ENCODE measurements around the gene PPP2R2C.

DNA sequence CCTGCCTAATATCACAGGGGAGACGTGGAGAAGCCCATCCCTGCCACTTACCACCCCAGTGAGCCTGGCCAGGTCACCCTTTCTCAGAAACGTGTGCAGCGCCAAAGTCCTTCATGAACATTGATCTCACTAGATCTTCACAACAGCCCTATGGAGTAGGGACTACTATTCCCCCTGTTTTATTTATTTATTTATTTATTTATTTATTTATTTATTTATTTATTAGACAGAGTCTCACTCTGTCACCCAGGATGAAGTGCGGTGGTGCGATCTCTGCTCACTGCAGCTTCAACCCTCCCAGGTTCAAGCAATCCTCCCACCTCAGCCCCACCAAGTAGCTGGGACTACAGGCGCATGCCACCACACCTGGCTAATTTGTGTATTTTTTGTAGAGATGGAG lies 61.8 kb downstream of the PPP2R2C start:
- TF ChIP-seq, protein P1, sequence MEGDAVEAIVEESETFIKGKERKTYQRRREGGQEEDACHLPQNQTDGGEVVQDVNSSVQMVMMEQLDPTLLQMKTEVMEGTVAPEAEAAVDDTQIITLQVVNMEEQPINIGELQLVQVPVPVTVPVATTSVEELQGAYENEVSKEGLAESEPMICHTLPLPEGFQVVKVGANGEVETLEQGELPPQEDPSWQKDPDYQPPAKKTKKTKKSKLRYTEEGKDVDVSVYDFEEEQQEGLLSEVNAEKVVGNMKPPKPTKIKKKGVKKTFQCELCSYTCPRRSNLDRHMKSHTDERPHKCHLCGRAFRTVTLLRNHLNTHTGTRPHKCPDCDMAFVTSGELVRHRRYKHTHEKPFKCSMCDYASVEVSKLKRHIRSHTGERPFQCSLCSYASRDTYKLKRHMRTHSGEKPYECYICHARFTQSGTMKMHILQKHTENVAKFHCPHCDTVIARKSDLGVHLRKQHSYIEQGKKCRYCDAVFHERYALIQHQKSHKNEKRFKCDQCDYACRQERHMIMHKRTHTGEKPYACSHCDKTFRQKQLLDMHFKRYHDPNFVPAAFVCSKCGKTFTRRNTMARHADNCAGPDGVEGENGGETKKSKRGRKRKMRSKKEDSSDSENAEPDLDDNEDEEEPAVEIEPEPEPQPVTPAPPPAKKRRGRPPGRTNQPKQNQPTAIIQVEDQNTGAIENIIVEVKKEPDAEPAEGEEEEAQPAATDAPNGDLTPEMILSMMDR (IDR thresholded peaks at IDR 0.05), result no peak
- TF ChIP-seq POLR2A (IDR thresholded peaks at IDR 0.05), result no peak

Data from heart left ventricle (tissue), 13 donors.